Keratinocyte (primary cell): ENCODE data around the gene VMP1. TPM values are rescaled to one million over a fixed set of nuclear protein-coding genes. Genes with fewer than 3 reads are reported as not detected.
"Not testable (repeated sequence)": the region's sequence is repeated elsewhere in the genome, so short reads cannot be mapped to it uniquely, and the experiment has no call there.

ENCODE experiments used
- DNase-seq: peaks from one replicate; pipeline ENCODE4 v3.0.0-alpha.2; 2011; ENCODE audit warnings: low read depth, missing footprints, low spot score
- FAIRE-seq: peaks from 2 replicates; lab custom pipeline; 2011; peaks lifted over from hg19 to GRCh38; lab: Jason Lieb, UNC
- H2AFZ ChIP-seq: 2 replicates; pipeline ENCODE4 v1.6.0; 2012; ENCODE audit warnings: low read length, control low read depth, inconsistent platforms; ENCODE audit not compliant: control insufficient read depth
- H3K27ac ChIP-seq: 2 replicates; pipeline ENCODE4 v1.5.1; 2011; ENCODE audit warnings: low read length; ENCODE audit not compliant: control insufficient read depth, insufficient read depth
- H3K27me3 ChIP-seq: 3 replicates; pipeline ENCODE4 v1.6.0; 2011; ENCODE audit warnings: low read length; ENCODE audit not compliant: control insufficient read depth, insufficient read depth; ENCODE audit errors: extremely low read depth
- H3K36me3 ChIP-seq, 2 experiments: 2 replicates in 1 of 2; 3 replicates in 1 of 2; pipeline ENCODE4 v1.5.1; 2011; ENCODE audit warnings: low read length in 2 of 2, mild to moderate bottlenecking in 1 of 2; ENCODE audit not compliant: control insufficient read depth in 2 of 2, insufficient read depth in 2 of 2; ENCODE audit errors: extremely low read depth in 1 of 2
- H3K4me1 ChIP-seq: 3 replicates; pipeline ENCODE4 v1.5.1; 2011; ENCODE audit warnings: low read length; ENCODE audit not compliant: control insufficient read depth, insufficient read depth; ENCODE audit errors: extremely low read depth
- H3K4me2 ChIP-seq: 3 replicates; pipeline ENCODE4 v1.6.0; 2011; ENCODE audit warnings: low read depth, low read length; ENCODE audit not compliant: control insufficient read depth, insufficient read depth; ENCODE audit errors: extremely low read depth
- H3K4me3 ChIP-seq, 3 experiments: fragments of 200-600 bp in 1 of 3; sonication (generic) in 1 of 3; 2 replicates in 2 of 3; 3 replicates in 1 of 3; pipeline ENCODE4 v1.5.1; 2011 to 2016; ENCODE audit warnings: low read length in 3 of 3, mild to moderate bottlenecking in 3 of 3, control low read depth in 2 of 3, inconsistent platforms in 1 of 3, low read depth in 1 of 3, mixed read lengths in 1 of 3, mixed run types in 1 of 3, moderate library complexity in 1 of 3; ENCODE audit not compliant: control insufficient read depth in 2 of 3, insufficient read depth in 2 of 3; ENCODE audit errors: extremely low read depth in 1 of 3
- H3K79me2 ChIP-seq: 2 replicates; pipeline ENCODE4 v1.6.0; 2012; ENCODE audit warnings: low read length; ENCODE audit not compliant: control insufficient read depth, insufficient read depth
- H3K9ac ChIP-seq: 3 replicates; pipeline ENCODE4 v1.6.0; 2011; ENCODE audit warnings: low read length; ENCODE audit not compliant: control insufficient read depth, insufficient read depth; ENCODE audit errors: extremely low read depth
- H3K9me1 ChIP-seq: 3 replicates; pipeline ENCODE4 v1.6.0; 2011; ENCODE audit warnings: low read length; ENCODE audit not compliant: control insufficient read depth, insufficient read depth; ENCODE audit errors: extremely low read depth
- H3K9me3 ChIP-seq: 2 replicates; pipeline ENCODE4 v1.5.1; 2012; ENCODE audit warnings: low read depth, low read length; ENCODE audit not compliant: control insufficient read depth
- H4K20me1 ChIP-seq: 3 replicates; pipeline ENCODE4 v1.6.0; 2011; ENCODE audit warnings: low read length; ENCODE audit not compliant: control insufficient read depth, insufficient read depth; ENCODE audit errors: extremely low read depth
- CTCF ChIP-seq, 3 experiments: IDR thresholded peaks in 1 of 3; conservative IDR thresholded peaks in 1 of 3; optimal IDR thresholded peaks in 1 of 3; 2 replicates in 2 of 3; 3 replicates in 1 of 3; pipeline versions ENCODE3 to v1.5.1; 2011; ENCODE audit warnings: low read length in 3 of 3, mild to moderate bottlenecking in 3 of 3, moderate library complexity in 2 of 3, control low read depth in 1 of 3, inconsistent platforms in 1 of 3; ENCODE audit not compliant: insufficient read depth in 2 of 3; ENCODE audit errors: extremely low read depth in 1 of 3
- EZH2 ChIP-seq: IDR thresholded peaks from one replicate; pipeline ENCODE4 v1.6.1; 2012; ENCODE audit warnings: inconsistent platforms, mild to moderate bottlenecking, low read length, moderate library complexity
- dilution Hi-C: fragments of 300-500 bp; cut with MboI; formaldehyde crosslinking; loops from one replicate; pipeline ENCODE4 v1.7.0; 2020; ENCODE audit warnings: low sequenced_read_pairs; ENCODE audit not compliant: extremely low pct_ligation_motif_present
- polyA plus RNA-seq, 5 experiments: library from polyadenylated mRNA; depleted of rRNA in 3 of 5; stranded (reverse) in 3 of 5; stranded (forward) in 1 of 5; unstranded in 1 of 5; fragments of >200 nt; gene quantifications; 1 replicate in 1 of 5; 2 replicates in 3 of 5; 3 replicates in 1 of 5; pipeline versions ENCODE4 v1.2.1 to v1.2.3, GENCODE V29; 2011 to 2012; ENCODE audit warnings: missing spikeins in 2 of 5, low read depth in 1 of 5, low replicate concordance in 1 of 5

Gene VMP1
- polyA plus RNA-seq, 1 donor (not counting 4 experiments of a cell fraction or from before 2014, with no cell fraction given), result 303 TPM

- Histone ChIP-seq H3K9ac (peak overlapping the region; percentile 98), H3K79me2 (peaks cover 34% of the 10 kb centered on the region), H3K27ac (peak overlapping the region; percentile 96), H3K4me1 (peaks cover 24% of the 10 kb centered on the region), H3K4me3 (peak overlapping the region in 2 of 3 experiments; percentile 3 to 15), H4K20me1 (peaks cover 15% of the 10 kb centered on the region), H3K4me2 (peak overlapping the region; percentile 11), H3K36me3 (peaks cover 3 to 25% of the 10 kb centered on the region in 2 experiments)
- H2AFZ ChIP-seq, DNase-seq, H3K9me3 ChIP-seq, H3K27me3 ChIP-seq, dilution Hi-C loops, H3K9me1 ChIP-seq, FAIRE-seq: not testable (repeated sequence)
Measured at GRCh38 chr17:59841882-59842263, 134.4 kb downstream of the VMP1 start.

GRCh38 chr17:59842901-59843652 is 135.6 kb downstream of the VMP1 start:
- dilution Hi-C loops, result no loop called here
- Histone ChIP-seq H3K79me2 (peaks cover 31% of the 10 kb centered on the region), H3K4me1 (peaks cover 33% of the 10 kb centered on the region), H3K27ac (peak overlapping the region; percentile 96), H3K9me1 (no peaks in the 10 kb centered on the region), H3K9ac (peak overlapping the region; percentile 42), H3K4me3 (no peak overlapping the region), H3K9me3 (no peaks in the 10 kb centered on the region), H3K4me2 (no peak overlapping the region), H4K20me1 (peaks cover 15% of the 10 kb centered on the region), H3K36me3 (peaks cover 3 to 25% of the 10 kb centered on the region in 2 experiments), H2AFZ (no peak overlapping the region), H3K27me3 (no peaks in the 10 kb centered on the region)
- TF ChIP-seq CTCF (optimal IDR thresholded peaks at IDR 0.05 in 1 of 3, IDR thresholded peaks at IDR 0.05 in 1 of 3, conservative IDR thresholded peaks at IDR 0.05 in 1 of 3; ENCODE audit: extremely low read depth in 1 of 3, insufficient read depth in 2 of 3, low read length in 3 of 3) (no peak), EZH2 (no peak)
- DNase-seq (peak; percentile 94), FAIRE-seq (no peak)
